Stimulated activated CD4-positive, alpha-beta T cell treated with anti-CD3 and anti-CD28 coated beads, Interleukin-4, amount 100 ng/mL, for 48 hours (primary cell): ENCODE data around the gene PDCD10.

Experiments used
- DNase-seq, 2 donors: peaks; one replicate each; pipeline ENCODE4 v3.0.0-alpha.2; 2020; ENCODE audit warnings: low read depth in 2 of 2

The PDCD10 gene

DNA sequence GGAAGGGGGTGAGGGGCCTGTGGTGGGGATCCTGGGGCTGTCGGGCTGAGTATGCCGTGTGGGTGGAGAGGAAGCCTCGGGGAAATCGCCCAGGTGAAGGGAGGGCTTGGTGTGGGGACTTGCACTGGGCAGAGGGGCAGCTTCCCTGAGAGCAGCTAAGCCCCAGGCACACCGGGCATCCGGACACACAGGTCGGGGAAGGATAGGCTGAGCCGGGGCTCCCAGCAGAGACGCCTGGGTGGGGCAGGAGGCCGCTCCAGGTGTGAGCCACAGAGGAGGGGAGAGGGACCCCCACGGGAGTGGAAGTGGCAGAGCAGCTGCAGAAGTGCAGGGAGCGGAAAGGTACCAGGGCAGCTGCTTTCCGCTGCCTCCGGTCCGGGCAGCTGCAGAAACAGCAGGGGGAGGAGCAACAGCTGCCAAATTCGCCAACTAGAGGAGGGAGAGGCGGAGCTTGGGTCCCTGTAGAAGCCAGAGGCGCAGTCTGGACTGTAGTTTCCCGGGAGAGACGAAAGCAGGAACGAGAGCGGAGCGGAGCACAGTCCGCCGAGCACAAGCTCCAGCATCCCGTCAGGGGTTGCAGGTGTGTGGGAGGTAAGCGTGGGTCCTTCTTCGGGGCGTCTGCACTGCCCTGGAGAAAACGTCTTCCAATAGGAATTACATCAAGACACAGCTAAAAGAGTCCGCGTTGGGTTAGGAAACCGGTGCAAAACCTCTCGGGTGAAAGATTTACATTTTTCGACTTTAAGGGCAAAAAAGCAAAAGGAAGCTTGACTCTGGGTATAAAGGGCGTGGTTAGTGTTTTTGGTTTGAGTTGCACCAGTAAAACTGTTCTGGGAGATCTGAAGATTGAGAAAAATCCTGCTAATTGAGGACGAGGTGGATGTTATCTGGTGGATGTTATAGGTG is 794 bp upstream of the PDCD10 start, which contains the start of gene SERPINI1:
SERPINI1 (plus strand) TSS at position 489 of the 906 bp plus-strand sequence. CDS start 53,408 bp downstream, outside the sequence.
- DNase-seq = peak; percentile 57 to 74

DNA sequence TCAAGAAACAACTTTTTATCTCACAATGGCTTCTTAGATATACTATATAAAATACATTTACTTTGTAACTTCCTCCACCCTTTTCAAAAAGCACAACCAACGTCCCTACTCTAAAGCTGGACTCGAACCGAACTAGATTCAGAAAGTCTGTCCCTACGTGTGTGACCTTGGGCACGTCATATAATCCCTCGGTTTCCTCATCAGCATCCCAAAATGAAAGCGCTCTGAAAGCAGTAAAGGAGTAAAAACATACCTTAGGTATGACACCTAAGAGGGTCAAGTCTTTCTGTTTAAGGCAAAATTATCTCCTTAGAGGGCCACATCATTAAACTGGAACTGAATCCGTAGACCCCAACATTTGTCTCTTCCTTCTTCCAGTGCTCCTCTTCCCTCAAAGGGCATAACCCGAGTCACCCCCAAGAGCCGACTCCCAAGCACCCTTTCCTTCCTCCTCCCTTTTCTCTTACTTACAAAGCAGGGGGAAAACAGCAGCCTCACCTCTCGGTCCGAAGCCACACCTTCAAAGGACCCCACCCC is 663 bp downstream of the PDCD10 start:
- no peak for DNase-seq

DNA sequence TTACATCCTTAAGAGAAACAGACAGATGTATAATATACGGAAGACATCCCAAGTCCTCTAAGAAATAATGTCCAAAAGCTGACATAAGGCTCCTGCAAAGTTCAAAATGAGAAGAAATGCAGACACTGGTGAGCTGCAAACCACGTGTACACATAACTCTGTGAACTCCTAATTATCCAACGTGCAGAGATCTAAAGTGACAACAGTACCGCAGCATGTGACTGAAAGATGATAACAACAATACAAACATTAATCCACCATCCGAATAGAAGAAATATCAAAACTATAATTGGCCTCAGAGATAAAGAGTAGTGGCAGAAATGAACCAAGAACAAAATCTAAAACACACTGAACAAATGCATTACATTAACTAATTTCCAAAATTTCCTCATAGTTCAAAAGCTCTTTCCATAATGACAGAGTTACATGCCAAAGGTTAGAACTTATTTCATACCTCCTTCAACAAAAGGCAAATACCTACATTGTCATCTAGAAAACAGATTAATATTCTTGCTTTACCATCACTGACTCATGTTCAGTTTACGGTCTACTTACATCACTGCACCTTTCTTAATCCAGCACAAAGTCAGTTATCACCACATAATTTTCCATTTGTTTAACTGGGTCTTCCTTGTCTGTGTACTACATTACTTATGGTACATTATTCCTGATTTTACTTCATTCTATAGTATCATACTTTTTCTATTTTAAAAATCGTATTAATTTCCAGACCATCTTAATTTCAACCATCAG is 2.2 kb downstream of the PDCD10 start:
- no peak for DNase-seq

- DNase-seq = no peak
Observed at GRCh38 chr3:167731393-167731792, 3.3 kb downstream of the PDCD10 start.

GRCh38 chr3:167729591-167729990 is 5.1 kb downstream of the PDCD10 start:
- no peak for DNase-seq

DNA sequence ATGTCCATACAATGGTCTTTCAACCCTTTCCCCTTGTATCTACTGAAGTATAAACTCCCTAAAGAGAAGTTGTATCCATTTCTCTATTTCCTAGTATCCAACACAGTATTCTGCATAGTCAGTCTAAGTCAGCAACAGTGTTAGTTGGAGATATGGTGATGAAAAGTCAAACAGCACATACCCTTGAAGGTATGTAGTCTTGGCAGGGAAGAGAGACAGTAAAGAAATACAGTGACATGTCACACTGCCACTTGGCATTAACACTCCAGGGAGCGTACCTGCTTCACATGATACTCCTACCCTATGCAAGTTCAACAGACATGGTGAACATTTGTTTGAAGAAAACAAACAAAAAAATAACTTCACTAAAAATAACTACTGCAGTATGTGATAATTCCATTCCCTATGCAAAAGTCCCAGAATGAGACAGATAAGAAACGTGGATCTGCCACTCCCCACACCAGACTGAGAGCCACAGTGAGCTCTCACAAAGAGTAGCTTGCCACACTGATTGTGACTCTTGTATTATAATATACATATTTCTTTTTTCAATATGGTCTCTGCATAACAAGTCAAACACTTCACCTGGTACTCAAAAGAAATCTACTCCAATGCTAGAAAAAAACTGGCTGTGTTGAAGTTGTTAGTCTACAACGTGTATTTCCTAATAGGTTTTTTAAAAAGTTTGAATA is 5.9 kb downstream of the PDCD10 start:
- DNase-seq = no peak

DNA sequence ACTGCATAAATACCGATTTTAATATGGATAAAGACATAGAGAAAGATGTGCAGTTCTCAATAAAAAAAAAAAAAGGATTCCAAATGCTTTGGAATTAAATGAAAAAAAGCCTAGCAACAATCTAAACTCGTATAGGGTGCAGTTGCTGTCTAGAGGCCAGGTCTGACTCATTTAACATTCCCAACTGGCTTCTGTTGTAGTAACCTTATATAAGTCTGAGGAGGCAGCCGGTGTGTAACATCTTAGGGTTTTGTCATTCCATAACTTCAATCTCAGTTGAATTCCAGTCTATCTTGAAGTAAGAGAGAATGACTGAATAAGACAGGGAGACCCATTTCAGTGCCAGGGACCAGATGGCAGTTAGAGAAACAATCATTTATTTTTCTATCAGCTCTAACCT is 6.5 kb downstream of the PDCD10 start:
- DNase-seq = no peak

DNA sequence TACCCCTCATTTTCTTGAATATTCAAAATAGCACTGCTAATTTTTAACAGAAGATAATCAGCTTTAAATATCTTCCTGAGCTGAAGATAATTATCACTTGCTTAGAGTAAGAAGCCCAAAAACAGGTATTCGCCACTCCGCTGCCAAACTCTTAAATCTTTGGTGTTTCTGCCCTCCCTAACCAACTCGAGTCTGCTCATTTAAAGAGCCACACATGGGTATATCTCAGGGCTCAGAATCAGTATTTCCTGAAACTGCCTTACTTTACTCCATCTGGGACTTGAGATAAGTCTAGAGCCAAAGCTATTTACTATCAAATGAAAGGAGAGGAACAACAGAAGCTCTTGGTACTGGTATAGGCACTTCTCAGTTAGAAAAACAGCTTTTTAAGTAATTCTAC is 10.8 kb downstream of the PDCD10 start:
- no peak for DNase-seq

- DNase-seq = no peak
Observed at GRCh38 chr3:167723025-167723512, 11.6 kb downstream of the PDCD10 start.

- DNase-seq = no peak
Observed at GRCh38 chr3:167718582-167718981, 16.1 kb downstream of the PDCD10 start.

DNA sequence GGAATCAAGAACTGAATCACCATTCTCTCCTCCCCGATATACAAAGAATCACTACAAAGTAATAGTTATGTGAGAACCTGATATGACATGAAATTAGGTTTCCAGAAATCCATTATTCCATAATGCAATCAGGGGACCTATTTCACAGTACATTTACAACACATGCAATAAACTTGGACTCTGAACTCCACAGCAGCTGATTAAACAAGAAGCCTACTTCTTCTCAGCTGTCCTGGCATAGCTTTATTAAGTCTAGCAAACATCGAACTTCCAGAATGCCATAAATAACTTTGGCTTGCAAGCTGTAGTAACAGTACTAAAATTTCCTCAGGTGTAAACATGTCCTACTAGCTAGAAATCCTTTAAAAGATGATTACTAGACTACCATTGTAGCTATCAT is 17.8 kb downstream of the PDCD10 start:
- no peak for DNase-seq

DNA sequence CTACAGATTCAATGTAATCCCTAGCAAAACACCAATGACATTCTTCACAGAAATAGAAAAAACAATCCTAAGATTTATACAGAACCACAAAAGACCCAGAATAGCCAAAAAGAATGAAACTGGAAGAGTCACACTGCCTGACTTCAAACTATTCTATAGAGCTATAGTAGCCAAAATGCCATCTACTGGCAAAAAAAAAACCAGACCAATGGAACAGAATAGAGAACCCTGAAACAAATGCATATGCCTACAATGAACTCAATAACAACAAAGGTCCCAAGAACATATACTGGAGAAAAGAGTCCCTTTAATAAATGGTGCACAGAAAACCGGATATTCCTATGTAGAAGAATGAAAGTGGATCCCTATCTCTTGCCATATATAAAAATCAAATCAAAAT is 19.8 kb downstream of the PDCD10 start:
- DNase-seq = no peak

DNA sequence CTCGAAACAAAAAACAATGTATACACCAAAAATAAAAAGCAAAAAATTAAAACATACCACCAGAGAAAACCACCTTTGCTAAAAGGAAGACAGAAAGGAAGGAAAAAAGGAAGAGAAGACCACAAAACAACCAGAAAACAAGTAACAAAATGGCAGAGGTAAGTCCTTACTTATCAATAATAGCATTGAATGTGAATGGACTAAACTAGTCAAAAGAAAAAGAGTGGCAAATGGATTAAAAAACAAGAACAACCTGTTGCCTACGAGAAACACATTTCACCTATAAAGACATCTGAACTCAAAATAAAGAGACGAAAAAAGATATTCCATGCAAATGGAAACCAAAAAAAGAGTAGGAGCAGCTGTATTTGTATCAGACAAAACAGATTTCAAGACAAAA is 22.2 kb downstream of the PDCD10 start:
- no peak for DNase-seq

DNA sequence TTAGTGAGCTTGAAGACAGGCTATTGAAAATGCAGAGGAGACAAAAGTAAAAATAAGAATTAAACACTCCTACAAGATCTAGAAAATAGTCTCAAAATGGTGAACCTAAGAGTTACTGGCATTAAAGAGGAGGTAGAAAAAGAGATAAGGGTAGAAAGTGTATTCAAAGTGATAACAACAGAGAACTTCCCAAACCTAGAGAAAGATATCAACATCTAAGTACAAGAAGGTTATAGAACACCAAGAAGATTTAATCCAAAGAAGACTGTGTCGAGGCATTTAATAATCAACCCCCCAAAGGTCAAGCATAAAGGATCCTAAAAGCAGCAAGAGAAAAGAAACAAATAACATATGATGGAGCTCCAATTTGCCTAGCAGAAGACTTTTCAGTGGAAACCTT is 23.3 kb downstream of the PDCD10 start:
- no peak for DNase-seq

DNA sequence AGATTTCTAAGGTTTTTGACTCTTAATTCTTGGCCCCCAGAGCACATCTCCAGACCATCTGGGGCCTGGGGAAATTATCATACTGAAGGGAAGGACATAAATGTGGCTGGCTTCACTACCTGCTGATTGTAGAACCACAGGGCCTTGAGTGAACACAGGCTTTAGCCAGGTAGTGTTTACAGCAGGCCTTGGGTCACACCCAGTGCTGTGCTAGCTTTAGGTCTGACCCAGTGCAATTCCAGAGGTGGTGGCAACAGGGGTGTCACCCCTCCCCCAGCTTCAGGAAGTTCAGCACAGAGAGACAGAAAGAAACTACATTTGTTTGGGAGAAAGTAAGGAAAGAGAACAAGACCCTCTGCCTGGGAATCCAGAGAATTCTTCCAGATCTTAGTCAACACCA is 24.1 kb downstream of the PDCD10 start:
- no peak for DNase-seq

DNA sequence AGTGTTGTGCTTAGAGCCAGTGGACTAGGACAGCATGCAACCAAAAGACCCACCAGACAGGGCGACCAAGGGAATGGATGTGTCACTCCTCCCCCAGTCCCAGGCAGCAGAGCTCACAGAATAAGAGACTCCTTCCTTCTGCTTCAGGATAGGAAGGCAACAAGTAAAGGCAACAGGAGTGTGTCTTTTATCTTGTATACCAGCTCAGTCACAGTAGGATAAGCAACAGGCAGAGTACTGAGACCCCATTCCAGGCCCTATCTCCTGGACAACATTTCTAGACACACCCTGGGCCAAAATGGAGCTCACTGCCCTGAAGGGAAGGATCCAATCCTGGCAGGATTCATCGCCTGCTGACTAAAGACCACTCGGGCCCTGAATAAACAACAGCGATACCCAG is 25.0 kb downstream of the PDCD10 start:
- DNase-seq = no peak

DNA sequence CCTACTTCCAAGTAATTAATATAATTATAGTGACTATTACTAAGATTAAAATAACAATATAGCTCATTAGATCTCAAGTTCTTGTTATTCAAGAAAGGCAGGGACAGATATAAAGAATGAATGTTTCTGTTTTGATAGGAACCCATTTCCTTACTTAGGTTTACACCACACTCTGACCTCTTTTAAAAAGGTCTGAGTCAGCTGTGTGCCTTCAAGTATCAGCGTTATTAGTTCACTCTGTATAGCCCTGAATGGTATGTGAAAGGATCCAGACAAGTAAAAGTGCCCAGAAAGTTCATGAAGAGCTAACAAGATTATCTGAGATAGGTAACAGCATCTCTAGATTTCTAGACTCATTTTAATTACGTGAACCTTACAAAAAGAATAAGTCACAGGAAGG is 28.9 kb downstream of the PDCD10 start:
- DNase-seq = no peak

- no peak for DNase-seq
Observed at GRCh38 chr3:167700926-167701325, 33.8 kb downstream of the PDCD10 start.

- no peak for DNase-seq
Observed at GRCh38 chr3:167700046-167700445, 34.6 kb downstream of the PDCD10 start.

GRCh38 chr3:167694121-167694520 is 40.6 kb downstream of the PDCD10 start:
- DNase-seq = no peak

DNA sequence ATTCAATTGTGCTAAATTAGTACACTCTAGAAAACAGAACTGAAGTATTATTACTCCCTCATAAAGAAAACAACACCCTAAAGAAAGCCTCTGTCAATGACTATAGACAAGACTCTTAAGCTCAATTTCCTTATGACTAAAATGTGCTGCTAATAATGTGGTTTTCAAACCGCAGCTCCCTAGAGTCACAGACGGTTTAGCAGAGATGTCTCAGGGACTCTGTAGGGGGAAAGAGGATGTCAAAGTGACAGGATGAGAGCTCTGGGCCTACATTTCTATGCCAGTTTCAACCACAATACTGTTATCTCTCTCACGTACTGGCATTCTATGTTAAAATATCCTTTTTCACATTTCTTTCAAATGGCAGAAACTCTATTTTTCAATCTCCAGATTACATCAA is 43.3 kb downstream of the PDCD10 start:
- peak in 1 of 2 donors; percentile 15 for DNase-seq
